NCI-H1930 (cell line): ENCODE results near the gene NFAT5.

Experiments used
- DNase-seq, 2 experiments: peaks; one replicate each; lab custom pipeline; 2025; lab: John Stamatoyannopoulos, UW

The NFAT5 gene

GRCh38 chr16:69644790-69645189, 79.0 kb downstream of the NFAT5 start:
- DNase-seq, result no peak

- no peak for DNase-seq
Measured at GRCh38 chr16:69647020-69647419, 81.3 kb downstream of the NFAT5 start.

GRCh38 chr16:69651217-69651616, 85.5 kb downstream of the NFAT5 start:
- DNase-seq, result no peak

DNA sequence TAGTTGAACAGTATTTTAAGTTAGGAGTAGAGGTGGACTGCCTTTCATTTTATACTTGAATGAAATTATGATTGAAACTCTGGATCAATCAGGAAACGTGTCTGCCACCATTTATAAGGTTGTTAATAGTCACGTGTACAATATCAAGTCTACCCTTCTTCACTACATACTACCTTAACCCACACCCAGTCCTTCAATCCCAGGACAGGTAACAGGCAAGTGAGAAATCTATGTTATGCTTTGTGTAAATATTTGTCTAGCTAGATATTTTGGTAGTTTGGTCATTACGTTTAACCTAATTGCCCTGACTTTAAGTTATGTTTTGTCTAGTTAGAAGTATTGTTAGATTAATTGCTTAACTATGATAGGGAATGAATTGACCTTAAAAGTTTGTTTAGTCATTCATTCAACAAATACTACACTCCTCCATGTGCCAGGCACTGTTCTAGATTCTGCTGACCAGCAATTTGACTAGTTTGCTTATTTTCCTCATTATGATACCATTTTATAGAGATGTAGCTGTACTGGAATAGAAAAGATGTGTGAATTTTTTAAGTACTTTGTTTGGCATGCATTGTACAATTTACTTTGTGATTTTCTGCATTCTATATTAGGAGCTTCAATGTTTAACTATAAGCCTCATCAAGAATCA, 88.6 kb downstream of the NFAT5 start:
- DNase-seq, result no peak

DNA sequence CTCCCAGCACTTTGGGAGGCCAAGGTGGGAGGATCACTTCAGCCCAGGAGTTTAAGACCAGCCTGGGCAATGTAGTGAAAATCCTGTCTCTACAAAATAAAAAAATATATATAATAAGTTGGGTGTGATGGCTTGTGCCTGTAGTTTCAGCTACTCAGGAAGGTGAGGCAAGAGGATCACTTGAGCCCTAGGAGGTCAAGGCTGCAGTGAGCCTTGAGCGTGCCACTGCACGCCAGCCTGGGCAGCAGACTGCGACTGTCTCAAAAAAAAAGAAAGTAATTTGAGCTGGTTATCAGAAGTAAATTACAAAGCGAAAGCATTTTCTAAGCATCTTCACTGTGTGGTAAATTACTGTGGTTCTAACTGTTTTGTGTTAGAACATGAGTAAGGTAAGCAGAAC, 94.4 kb downstream of the NFAT5 start:
- DNase-seq, result no peak

DNA sequence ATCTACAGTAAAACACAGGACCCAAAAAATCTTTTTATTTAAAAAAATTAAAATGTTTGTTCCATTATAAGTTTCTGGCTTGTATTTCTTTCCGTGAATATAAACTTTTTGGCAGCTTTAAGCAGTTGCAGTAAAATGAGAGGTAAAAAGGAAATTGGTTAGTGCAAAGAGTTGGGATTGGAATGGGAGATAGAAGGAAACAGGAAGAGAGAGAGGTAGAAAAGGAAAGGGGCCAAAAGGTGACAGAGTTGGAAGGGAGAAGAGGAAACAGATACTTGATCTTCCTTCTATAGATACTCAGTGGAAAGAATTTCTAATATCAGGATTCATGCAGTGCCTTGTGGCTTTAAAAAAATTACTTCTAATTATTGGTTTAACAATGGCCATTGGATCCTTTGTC, 97.1 kb downstream of the NFAT5 start:
- DNase-seq, result no peak

DNA sequence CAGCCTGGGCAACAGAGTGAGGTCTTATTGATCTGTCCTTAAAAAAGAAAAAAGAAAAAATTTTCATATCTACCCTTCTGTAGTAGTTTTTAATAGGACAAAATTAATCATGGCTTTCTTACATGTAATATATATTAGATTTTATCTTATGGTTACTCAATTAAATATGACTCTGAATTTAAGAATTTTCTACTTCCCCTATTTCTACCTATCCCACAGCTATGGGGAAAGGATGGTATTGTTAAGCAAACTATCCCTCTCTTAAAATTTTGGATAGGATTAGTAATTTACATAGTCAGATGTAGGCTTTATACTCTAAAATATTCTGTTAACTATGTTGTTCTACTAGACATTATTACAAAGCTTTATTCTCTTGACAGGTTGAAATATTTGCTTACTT, 98.1 kb downstream of the NFAT5 start:
- DNase-seq, result no peak

DNA sequence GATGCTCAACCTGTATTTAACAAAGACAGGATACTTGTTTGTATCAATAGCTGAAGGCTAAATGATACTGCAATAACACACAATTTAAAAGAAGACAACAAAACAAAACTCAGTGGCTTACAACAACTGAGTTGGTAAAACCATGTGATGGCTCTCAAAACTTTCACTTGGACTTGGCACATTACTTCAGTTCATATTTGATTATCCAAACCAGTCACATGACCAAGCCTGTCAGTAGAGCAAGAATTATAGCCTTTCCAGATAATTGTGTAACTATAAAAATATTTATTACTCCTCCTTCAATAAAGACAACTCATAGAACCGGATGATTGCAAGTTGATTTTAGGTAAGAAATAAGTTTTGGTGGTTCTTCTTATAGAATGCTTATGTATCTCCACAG, 103.8 kb downstream of the NFAT5 start:
- no peak for DNase-seq

DNA sequence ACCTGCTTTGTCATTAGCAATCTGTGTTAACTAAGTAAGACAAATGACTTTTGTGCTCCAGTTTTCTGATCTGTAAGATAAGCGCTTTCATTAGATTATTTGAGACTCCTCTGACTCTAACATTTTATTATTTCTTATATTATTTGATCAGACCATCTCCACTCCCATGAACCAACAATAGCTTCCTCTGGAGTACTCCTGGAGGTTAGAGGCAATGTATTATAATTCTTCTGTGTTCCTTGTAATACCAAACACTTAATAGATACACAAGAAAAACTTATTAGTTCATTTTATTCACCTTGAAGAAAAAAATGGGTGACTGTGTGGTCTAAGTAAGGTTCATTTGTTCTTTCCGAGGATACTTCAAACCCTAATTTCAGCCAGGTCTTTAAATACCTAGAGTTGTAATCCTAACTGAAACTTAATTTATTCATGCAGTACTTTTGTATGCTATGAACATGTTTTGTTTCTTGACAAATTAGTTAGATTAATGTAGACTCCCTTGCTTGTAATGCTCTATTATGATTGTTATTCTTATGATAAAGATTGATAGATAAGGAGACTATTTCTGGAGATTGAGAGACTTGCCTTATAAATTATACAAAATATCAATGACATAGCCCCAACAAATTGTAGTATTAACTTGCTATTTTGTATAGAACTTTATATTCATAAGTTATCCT, 106.7 kb downstream of the NFAT5 start:
- no peak for DNase-seq

GRCh38 chr16:69672998-69673713, 107.4 kb downstream of the NFAT5 start:
- no peak for DNase-seq

- DNase-seq, result no peak
Measured at GRCh38 chr16:69680358-69680757, 114.6 kb downstream of the NFAT5 start.

DNA sequence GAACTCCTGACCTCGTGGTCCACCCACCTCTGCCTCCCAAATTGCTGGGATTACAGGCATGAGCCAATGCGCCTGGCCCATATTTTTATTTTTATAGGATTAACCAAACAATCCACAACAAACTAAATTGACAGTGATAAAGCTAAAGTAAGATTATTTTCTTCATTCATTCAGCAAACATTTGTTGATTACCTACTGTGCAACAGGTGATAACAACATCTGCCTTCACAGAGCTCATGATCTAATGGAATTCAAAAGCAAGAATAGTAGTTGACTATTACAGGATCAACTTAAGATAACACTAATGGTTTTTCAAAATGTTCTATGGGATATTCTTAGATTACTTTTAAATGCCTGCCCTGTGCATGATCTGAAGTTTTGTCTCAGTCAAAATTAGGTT, 122.8 kb downstream of the NFAT5 start:
- DNase-seq, result no peak

DNA sequence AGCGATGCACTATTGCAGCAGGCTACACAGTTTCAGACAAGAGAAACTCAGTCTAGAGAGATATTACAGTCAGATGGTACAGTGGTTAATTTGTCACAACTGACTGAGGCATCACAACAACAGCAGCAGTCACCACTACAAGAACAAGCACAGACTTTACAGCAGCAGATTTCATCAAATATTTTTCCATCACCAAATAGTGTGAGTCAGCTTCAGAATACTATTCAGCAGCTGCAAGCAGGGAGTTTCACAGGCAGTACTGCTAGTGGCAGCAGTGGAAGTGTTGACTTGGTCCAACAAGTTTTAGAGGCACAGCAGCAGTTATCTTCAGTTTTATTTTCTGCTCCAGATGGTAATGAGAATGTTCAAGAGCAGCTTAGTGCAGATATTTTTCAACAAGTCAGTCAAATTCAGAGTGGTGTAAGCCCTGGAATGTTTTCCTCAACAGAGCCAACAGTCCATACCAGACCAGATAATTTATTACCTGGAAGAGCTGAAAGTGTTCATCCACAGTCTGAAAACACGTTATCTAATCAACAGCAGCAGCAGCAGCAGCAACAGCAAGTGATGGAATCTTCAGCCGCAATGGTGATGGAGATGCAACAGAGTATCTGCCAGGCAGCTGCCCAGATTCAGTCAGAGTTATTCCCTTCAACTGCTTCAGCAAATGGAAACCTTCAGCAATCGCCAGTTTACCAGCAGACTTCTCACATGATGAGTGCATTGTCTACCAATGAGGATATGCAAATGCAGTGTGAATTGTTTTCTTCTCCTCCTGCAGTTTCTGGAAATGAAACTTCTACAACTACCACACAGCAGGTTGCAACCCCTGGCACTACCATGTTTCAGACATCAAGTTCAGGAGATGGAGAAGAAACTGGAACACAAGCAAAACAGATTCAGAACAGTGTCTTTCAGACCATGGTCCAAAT, 126.5 kb downstream of the NFAT5 start:
- DNase-seq, result no peak

DNA sequence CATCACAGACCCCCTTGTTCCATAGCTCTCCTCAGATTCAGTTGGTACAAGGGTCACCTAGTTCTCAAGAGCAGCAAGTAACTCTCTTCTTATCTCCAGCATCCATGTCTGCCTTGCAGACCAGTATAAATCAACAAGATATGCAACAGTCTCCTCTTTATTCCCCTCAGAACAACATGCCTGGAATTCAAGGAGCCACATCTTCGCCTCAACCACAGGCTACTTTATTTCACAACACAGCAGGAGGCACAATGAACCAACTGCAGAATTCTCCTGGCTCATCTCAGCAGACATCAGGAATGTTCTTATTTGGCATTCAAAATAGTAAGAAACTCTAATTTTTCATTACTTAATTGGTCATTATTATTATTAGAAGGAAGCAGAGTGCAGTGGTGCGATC, 128.2 kb downstream of the NFAT5 start:
- DNase-seq, result no peak

- DNase-seq, result no peak
Measured at GRCh38 chr16:69698404-69698803, 132.6 kb downstream of the NFAT5 start.

DNA sequence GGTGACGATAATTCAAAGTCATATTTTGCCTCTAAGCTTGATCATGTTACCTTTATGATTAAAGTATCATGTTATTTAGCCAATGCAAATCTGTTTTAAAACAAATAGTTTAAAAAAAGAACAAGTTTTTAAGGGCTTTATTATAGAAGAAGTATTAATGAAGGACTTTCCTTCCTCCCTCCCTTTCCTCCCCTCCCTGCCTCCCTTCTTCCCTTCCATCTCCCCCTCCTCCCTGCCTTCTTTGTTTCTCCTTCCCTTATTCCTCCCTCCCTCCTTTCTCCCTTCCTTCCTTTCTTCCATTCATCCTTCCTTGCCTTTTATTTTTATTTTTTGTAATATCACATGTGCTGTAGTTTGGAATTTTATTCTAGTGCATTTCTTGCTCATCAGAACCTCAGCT, 134.1 kb downstream of the NFAT5 start:
- no peak for DNase-seq

DNA sequence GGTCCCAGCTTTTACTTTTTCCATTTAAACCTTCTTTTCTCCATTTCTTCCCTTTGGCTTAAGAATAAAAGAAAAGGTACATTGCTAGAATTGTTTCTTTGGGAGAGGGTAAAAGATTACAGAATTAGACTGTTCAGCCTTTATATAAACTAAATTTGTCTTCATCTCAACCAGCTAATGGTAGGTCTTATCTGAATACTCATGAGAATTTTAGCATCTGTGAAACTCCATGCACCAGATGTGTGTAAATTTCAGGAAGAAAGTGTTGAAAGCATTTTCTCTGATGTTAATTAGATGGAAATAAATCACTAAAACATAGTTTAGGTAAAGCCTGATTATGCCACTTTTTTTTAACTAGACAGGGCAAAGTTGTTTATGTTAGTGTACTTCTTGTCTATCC, 135.7 kb downstream of the NFAT5 start:
- no peak for DNase-seq

DNA sequence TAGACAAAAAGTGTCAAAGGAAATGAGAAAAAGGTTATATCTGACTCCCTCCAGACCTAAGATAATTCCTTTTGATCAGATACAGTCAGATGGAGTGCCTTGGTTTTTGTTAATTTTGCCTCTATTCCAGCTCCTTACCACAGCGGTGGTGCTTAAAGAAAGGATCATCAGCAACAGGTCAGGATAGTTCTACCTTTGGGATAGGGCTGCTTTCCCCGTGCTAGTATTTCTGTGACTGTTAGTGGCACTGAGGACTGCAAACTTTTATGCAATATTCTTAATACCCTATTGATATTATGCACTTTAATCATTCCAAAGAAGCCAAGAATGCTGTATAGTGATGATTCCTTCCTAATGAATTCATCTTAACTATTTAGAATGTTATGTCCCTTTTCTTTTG, 136.1 kb downstream of the NFAT5 start:
- DNase-seq, result no peak

- DNase-seq, result no peak
Measured at GRCh38 chr16:69703638-69704037, 137.9 kb downstream of the NFAT5 start.

- no peak for DNase-seq
Measured at GRCh38 chr16:69706256-69706974, 140.6 kb downstream of the NFAT5 start.

- DNase-seq, result no peak
Measured at GRCh38 chr16:69706975-69707340, 141.2 kb downstream of the NFAT5 start.
